Endothelial cell of umbilical vein (primary cell): ENCODE measurements around the gene TPBG. TPM values are rescaled to one million over a fixed set of nuclear protein-coding genes. Genes with fewer than 3 reads are reported as not detected.
A peak's percentile ranks its signal among the peaks of the same experiment; 100 is the strongest.

ENCODE experiments used
- Bru-seq: library from RNA; stranded (reverse); fragments of 400-500 nt; gene quantifications from one replicate; lab custom pipeline; 2021; lab: Mats Ljungman, UMichigan
- BruChase-seq, 2 experiments: library from RNA; stranded (reverse); fragments of 400-500 nt; gene quantifications; one replicate each; lab custom pipeline; 2021; lab: Mats Ljungman, UMichigan
- BruUV-seq: library from RNA; stranded (reverse); fragments of 400-500 nt; replicated peaks from 2 replicates; lab custom pipeline; 2021; lab: Mats Ljungman, UMichigan
- CTCF ChIA-PET: fragments of 300-600, 350-600 bp; sonication (Branson Sonifier 250); formaldehyde crosslinking; loops from one replicate; lab custom pipeline; 2021; ENCODE audit warnings: antibody characterized with exemption, inconsistent platforms; lab: Charles Lee
- POLR2A ChIA-PET: fragments of 300-600, 350-600 bp; sonication (Branson Sonifier 250); formaldehyde crosslinking; loops from one replicate; lab custom pipeline; 2021; ENCODE audit warnings: antibody characterized with exemption, inconsistent platforms; lab: Charles Lee
- DNase-seq: peaks from one replicate; pipeline ENCODE4 v3.0.0-alpha.2; 2011; ENCODE audit warnings: low read depth, low spot score
- FAIRE-seq: peaks from 2 replicates; lab custom pipeline; 2011; peaks lifted over from hg19 to GRCh38; lab: Jason Lieb, UNC
- H2AFZ ChIP-seq: 2 replicates; pipeline ENCODE4 v1.6.0; 2012; ENCODE audit warnings: low read depth, low read length, control low read depth, inconsistent platforms
- H3K27ac ChIP-seq: 2 replicates; pipeline ENCODE4 v1.5.1; 2011; ENCODE audit warnings: low read depth, mild to moderate bottlenecking, control low read depth, low read length, moderate library complexity; ENCODE audit not compliant: insufficient read depth
- H3K27me3 ChIP-seq, 2 experiments: 2 replicates each; pipeline versions ENCODE4 v1.6.0 to v1.6.1; 2011; ENCODE audit warnings: low read length in 2 of 2, mixed read lengths in 1 of 2; ENCODE audit not compliant: control insufficient read depth in 2 of 2, insufficient read depth in 2 of 2
- H3K36me3 ChIP-seq, 2 experiments: 2 replicates in 1 of 2; 3 replicates in 1 of 2; pipeline ENCODE4 v1.5.1; 2011; ENCODE audit warnings: low read length in 2 of 2, mild to moderate bottlenecking in 1 of 2, moderate library complexity in 1 of 2; ENCODE audit not compliant: control insufficient read depth in 2 of 2, insufficient read depth in 2 of 2; ENCODE audit errors: extremely low read depth in 1 of 2
- H3K4me1 ChIP-seq: 3 replicates; pipeline ENCODE4 v1.5.1; 2011; ENCODE audit warnings: mild to moderate bottlenecking, low read length; ENCODE audit not compliant: control insufficient read depth, insufficient read depth; ENCODE audit errors: extremely low read depth
- H3K4me2 ChIP-seq: 2 replicates; pipeline ENCODE4 v1.6.1; 2011; ENCODE audit warnings: low read length, control low read depth, mixed read lengths; ENCODE audit not compliant: insufficient read depth
- H3K4me3 ChIP-seq, 3 experiments: fragments of 200-600 bp in 1 of 3; sonication (generic), shearing (Covaris generic) in 1 of 3; replicated peaks in 1 of 3; 2 replicates each; pipeline ENCODE4 v1.5.1; 2011 to 2016; ENCODE audit warnings: control low read depth in 3 of 3, low read length in 3 of 3, mild to moderate bottlenecking in 2 of 3, inconsistent platforms in 1 of 3, low read depth in 1 of 3, moderate library complexity in 1 of 3; ENCODE audit not compliant: insufficient read depth in 1 of 3
- H3K79me2 ChIP-seq: 2 replicates; pipeline ENCODE4 v1.6.0; 2012; ENCODE audit warnings: low read length, inconsistent platforms; ENCODE audit not compliant: control insufficient read depth, insufficient read depth
- H3K9ac ChIP-seq: replicated peaks from 2 replicates; pipeline ENCODE3; 2011; ENCODE audit warnings: low read length, control low read depth; ENCODE audit not compliant: insufficient read depth; ENCODE audit errors: extremely low read depth
- H3K9me1 ChIP-seq: replicated peaks from 3 replicates; pipeline ENCODE4 v1.6.0; 2011; ENCODE audit warnings: mild to moderate bottlenecking, low read length; ENCODE audit not compliant: control insufficient read depth, insufficient read depth; ENCODE audit errors: extremely low read depth
- H3K9me3 ChIP-seq: replicated peaks from 2 replicates; pipeline ENCODE4 v1.5.1; 2012; ENCODE audit warnings: low read length, inconsistent platforms; ENCODE audit not compliant: control insufficient read depth, insufficient read depth
- H4K20me1 ChIP-seq: replicated peaks from 2 replicates; pipeline ENCODE3; 2011; ENCODE audit warnings: mild to moderate bottlenecking, low read length; ENCODE audit not compliant: control insufficient read depth, insufficient read depth; ENCODE audit errors: extremely low read depth
- EZH2 ChIP-seq: IDR thresholded peaks from 2 replicates; pipeline ENCODE4 v1.6.1; 2012; ENCODE audit warnings: borderline replicate concordance, low read depth, mild to moderate bottlenecking, moderate library complexity, low read length, inconsistent platforms; ENCODE audit not compliant: severe bottlenecking
- FOS ChIP-seq: IDR thresholded peaks from 2 replicates; pipeline ENCODE4 v1.6.1; 2011; ENCODE audit warnings: mild to moderate bottlenecking, low read length, moderate library complexity, borderline replicate concordance; ENCODE audit not compliant: insufficient read depth
- GATA2 ChIP-seq: IDR thresholded peaks from 2 replicates; pipeline ENCODE4 v1.7.0; 2011; ENCODE audit warnings: low read depth, mild to moderate bottlenecking, moderate library complexity, mixed read lengths, low read length; ENCODE audit not compliant: insufficient read length, insufficient read depth
- dilution Hi-C: fragments of 300-500 bp; cut with MboI; formaldehyde crosslinking; loops from one replicate; pipeline ENCODE4 v1.15.0; 2019; ENCODE audit warnings: low sequenced_read_pairs; ENCODE audit not compliant: extremely low pct_ligation_motif_present
- intact Hi-C: fragments of 100-400 bp; cut with micrococcal nuclease; formaldehyde crosslinking; loops from one replicate; pipeline ENCODE4 v1.10.0; 2022
- long read RNA-seq: library from polyadenylated mRNA; stranded (forward); transcript quantifications from one replicate; pipeline ENCODE4 v2.0.0, GENCODE V29; 2021
- polyA minus RNA-seq, 3 experiments: library from RNA; depleted of rRNA, polyadenylated mRNA; stranded (reverse); fragments of >200 nt; gene quantifications; 1 replicate in 1 of 3; 2 replicates in 2 of 3; pipeline ENCODE4 v1.2.3, GENCODE V29; 2011
- polyA plus RNA-seq, 4 experiments: library from polyadenylated mRNA; depleted of rRNA in 3 of 4; stranded (reverse) in 3 of 4; unstranded in 1 of 4; fragments of >200 nt; gene quantifications; 2 replicates each; pipeline versions ENCODE4 v1.2.1 to v1.2.3, GENCODE V29; 2011 to 2012; ENCODE audit warnings: missing spikeins in 1 of 4
- total RNA-seq: library from RNA; stranded (reverse); gene quantifications from 2 replicates; pipeline ENCODE4 v1.2.3, GENCODE V29; 2021
- TF ChIP-seq, protein P1 (sequence below), 2 donors: IDR thresholded peaks; 1 replicate in 1 of 2; 2 replicates in 1 of 2; pipeline ENCODE4 v1.5.1; 2011; ENCODE audit warnings: low read length in 2 of 2, mild to moderate bottlenecking in 2 of 2, moderate library complexity in 2 of 2, control low read depth in 1 of 2, inconsistent platforms in 1 of 2, low read depth in 1 of 2; ENCODE audit not compliant: insufficient read depth in 1 of 2; ENCODE audit errors: extremely low read depth in 1 of 2

The TPBG gene, protein sequence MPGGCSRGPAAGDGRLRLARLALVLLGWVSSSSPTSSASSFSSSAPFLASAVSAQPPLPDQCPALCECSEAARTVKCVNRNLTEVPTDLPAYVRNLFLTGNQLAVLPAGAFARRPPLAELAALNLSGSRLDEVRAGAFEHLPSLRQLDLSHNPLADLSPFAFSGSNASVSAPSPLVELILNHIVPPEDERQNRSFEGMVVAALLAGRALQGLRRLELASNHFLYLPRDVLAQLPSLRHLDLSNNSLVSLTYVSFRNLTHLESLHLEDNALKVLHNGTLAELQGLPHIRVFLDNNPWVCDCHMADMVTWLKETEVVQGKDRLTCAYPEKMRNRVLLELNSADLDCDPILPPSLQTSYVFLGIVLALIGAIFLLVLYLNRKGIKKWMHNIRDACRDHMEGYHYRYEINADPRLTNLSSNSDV
- 9.0 and 11.4 TPM in 2 replicates for total RNA-seq
- polyA plus RNA-seq = 7.5 and 9.7 TPM in 2 replicates
- 4.9 and 6.0 TPM in 2 replicates for polyA plus RNA-seq (2011; cell fraction: cytosol; rRNA removed)
- 9.0 and 10.3 TPM in 2 replicates for polyA plus RNA-seq (2011; cell fraction: nucleus; rRNA removed)
- 0.82 and 1.9 TPM in 2 replicates for polyA plus RNA-seq (2012)
- polyA minus RNA-seq = 4.8 and 5.6 TPM in 2 replicates
- 16.1 TPM for polyA minus RNA-seq (2011; cell fraction: cytosol; rRNA and poly(A)+ RNA removed)
- 3.1 and 3.5 TPM in 2 replicates for polyA minus RNA-seq (2011; cell fraction: nucleus; rRNA and poly(A)+ RNA removed)
- percentile 43 among the genes with signal in this experiment for Bru-seq, nascent RNA
- BruChase-seq, experiment 1, labeled RNA remaining after a 6-hour chase = percentile 83 among the genes with signal in this experiment
- BruChase-seq, experiment 2, labeled RNA remaining after a 2-hour chase = percentile 68 among the genes with signal in this experiment
- long read RNA-seq, full-length matches to known transcripts = 67 of 84 reads
- long read RNA-seq, partial matches to known transcripts = 0 of 84 reads
- long read RNA-seq, other reads (novel, unspliced or antisense) = 17 of 84 reads

DNA sequence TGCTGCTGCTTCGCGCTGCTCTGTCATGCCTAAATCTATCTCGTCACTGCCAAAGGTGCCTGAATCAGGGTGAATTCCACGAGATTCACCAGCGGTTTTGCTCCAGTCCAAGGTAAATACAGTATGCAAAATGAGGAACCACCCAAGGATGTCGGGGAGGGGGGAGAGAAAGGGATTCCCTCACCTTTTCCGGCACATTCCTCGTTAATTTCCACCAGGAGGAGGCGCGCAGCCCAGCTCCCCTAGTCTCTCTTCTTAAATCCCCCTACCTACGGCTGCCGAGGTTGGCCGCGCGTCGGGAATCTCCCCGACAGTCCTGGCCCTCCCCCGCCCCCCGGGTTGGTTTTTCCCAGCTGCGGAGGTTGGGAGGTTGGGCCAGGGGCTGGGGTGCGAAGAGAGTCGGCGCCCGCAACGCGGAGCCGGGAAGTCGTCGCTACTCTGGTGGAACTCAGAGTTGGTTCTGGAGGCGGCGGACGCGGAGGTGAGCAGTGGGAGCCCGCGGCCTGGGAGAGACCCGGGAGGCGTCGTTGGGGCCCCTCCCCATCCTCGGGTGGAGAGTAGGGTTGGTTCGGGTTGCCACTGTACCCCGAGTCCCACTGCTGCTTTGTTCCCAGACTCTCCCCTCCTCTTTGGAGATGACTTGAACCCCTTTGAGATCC, at the start of gene TPBG:
Gene TPBG, plus strand, starts transcription at position 390 of the 659 bp plus-strand sequence. CDS start 1,145 bp downstream, outside the sequence.
- intact Hi-C loops (loop anchor here (1.0 to 10.0 kb wide), 4 partner anchors 91 to 831 kb away; partner anchors contain the start of genes IBTK, PGM3 and RWDD2A), dilution Hi-C loops (no loop called here)
- H3K9me3 ChIP-seq = no peaks in the 10 kb centered on the region
- TF ChIP-seq, protein P1, sequence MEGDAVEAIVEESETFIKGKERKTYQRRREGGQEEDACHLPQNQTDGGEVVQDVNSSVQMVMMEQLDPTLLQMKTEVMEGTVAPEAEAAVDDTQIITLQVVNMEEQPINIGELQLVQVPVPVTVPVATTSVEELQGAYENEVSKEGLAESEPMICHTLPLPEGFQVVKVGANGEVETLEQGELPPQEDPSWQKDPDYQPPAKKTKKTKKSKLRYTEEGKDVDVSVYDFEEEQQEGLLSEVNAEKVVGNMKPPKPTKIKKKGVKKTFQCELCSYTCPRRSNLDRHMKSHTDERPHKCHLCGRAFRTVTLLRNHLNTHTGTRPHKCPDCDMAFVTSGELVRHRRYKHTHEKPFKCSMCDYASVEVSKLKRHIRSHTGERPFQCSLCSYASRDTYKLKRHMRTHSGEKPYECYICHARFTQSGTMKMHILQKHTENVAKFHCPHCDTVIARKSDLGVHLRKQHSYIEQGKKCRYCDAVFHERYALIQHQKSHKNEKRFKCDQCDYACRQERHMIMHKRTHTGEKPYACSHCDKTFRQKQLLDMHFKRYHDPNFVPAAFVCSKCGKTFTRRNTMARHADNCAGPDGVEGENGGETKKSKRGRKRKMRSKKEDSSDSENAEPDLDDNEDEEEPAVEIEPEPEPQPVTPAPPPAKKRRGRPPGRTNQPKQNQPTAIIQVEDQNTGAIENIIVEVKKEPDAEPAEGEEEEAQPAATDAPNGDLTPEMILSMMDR (IDR thresholded peaks at IDR 0.05; ENCODE audit: extremely low read depth in 1 of 2, insufficient read depth in 1 of 2, low read depth in 1 of 2, low read length in 2 of 2) = peak; percentile 18 to 46
- TF ChIP-seq FOS (no peak), EZH2 (peak; percentile 70), GATA2 (no peak)
- H3K9me1 ChIP-seq = no peaks in the 10 kb centered on the region
- peak within 1 kb of the TSS; percentile 74 to 97 (median 83) for H3K4me3 ChIP-seq
- H3K4me1 ChIP-seq = peaks cover 4% of the 10 kb centered on the region
- FAIRE-seq (peak; percentile 62), DNase-seq (peak; percentile 38)
- no peaks in the 10 kb centered on the region for H3K36me3 ChIP-seq
- H3K79me2 ChIP-seq = no peaks in the 10 kb centered on the region
- no peak within 1 kb of the TSS for H3K27ac ChIP-seq
- peaks cover 18 to 26% of the 10 kb centered on the region in 2 experiments for H3K27me3 ChIP-seq
- H2AFZ ChIP-seq = peak within 1 kb of the TSS; percentile 79
- peak within 1 kb of the TSS; percentile 47 for H3K9ac ChIP-seq
- H3K4me2 ChIP-seq = peak within 1 kb of the TSS; percentile 12
- no TSS peak for BruUV-seq
- ChIA-PET POLR2A (interaction anchor here (1.1 kb wide), 1 partner anchor 19 kb away, joined by 3 read pairs; no protein-coding TSS in a partner anchor), CTCF (interaction anchor here (0.5 to 2.2 kb wide), 13 partner anchors 8 to 704 kb away, joined by 3 to 9 read pairs (median 4); partner anchors contain the start of genes DOP1A and UBE3D)
- H4K20me1 ChIP-seq = no peaks in the 10 kb centered on the region
